HCT116 (cell line): ENCODE data around the gene KRT13.

Experiments used
- CBX3 ChIP-seq: IDR thresholded peaks from 2 replicates; pipeline ENCODE4 v1.6.1; 2012; ENCODE audit warnings: low read depth
- EZH2 ChIP-seq: fragments of 200-600 bp; sonication (generic); IDR thresholded peaks from 2 replicates; pipeline ENCODE4 v1.6.1; 2017; ENCODE audit warnings: antibody characterized with exemption, mixed run types
- FOSL1 ChIP-seq: IDR thresholded peaks from 2 replicates; pipeline ENCODE4 v1.6.1; 2012; ENCODE audit warnings: low read depth
- POLR2A ChIP-seq: IDR thresholded peaks from 2 replicates; pipeline ENCODE4 v1.7.0; 2011; ENCODE audit warnings: borderline replicate concordance; ENCODE audit not compliant: insufficient read depth, insufficient read length; ENCODE audit errors: extremely low read depth
- POLR2AphosphoS5 ChIP-seq: IDR thresholded peaks from 2 replicates; pipeline ENCODE4 v1.6.1; 2011; ENCODE audit warnings: mild to moderate bottlenecking, low read depth, low read length, moderate library complexity
- RAD21 ChIP-seq: IDR thresholded peaks from 2 replicates; pipeline ENCODE4 v1.6.1; 2012; ENCODE audit warnings: low read depth, mild to moderate bottlenecking
- YY1 ChIP-seq: IDR thresholded peaks from 2 replicates; pipeline ENCODE4 v1.6.1; 2011; ENCODE audit warnings: low read length, low read depth, moderate library complexity, mild to moderate bottlenecking; ENCODE audit not compliant: insufficient replicate concordance; ENCODE audit errors: extremely low read depth
- ZBTB33 ChIP-seq: IDR thresholded peaks from 2 replicates; pipeline ENCODE4 v1.6.1; 2011; ENCODE audit warnings: mild to moderate bottlenecking, low read length, moderate library complexity; ENCODE audit not compliant: insufficient replicate concordance; ENCODE audit errors: extremely low read depth
- TF ChIP-seq, protein P1 (sequence below), 3 experiments: fragments of 200-600 bp in 1 of 3; sonication (generic) in 1 of 3; IDR thresholded peaks in 2 of 3; conservative IDR thresholded peaks in 1 of 3; 2 replicates each; pipeline ENCODE4 v1.5.1; 2012 to 2017; ENCODE audit warnings: low read depth in 2 of 3, low read length in 2 of 3, antibody characterized with exemption in 1 of 3, borderline replicate concordance in 1 of 3, control low read depth in 1 of 3, mild to moderate bottlenecking in 1 of 3, mixed read lengths in 1 of 3, mixed run types in 1 of 3, moderate library complexity in 1 of 3; ENCODE audit not compliant: insufficient read depth in 1 of 3

- TF ChIP-seq, protein P1, sequence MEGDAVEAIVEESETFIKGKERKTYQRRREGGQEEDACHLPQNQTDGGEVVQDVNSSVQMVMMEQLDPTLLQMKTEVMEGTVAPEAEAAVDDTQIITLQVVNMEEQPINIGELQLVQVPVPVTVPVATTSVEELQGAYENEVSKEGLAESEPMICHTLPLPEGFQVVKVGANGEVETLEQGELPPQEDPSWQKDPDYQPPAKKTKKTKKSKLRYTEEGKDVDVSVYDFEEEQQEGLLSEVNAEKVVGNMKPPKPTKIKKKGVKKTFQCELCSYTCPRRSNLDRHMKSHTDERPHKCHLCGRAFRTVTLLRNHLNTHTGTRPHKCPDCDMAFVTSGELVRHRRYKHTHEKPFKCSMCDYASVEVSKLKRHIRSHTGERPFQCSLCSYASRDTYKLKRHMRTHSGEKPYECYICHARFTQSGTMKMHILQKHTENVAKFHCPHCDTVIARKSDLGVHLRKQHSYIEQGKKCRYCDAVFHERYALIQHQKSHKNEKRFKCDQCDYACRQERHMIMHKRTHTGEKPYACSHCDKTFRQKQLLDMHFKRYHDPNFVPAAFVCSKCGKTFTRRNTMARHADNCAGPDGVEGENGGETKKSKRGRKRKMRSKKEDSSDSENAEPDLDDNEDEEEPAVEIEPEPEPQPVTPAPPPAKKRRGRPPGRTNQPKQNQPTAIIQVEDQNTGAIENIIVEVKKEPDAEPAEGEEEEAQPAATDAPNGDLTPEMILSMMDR (IDR thresholded peaks at IDR 0.05 in 2 of 3, conservative IDR thresholded peaks at IDR 0.05 in 1 of 3; ENCODE audit: borderline replicate concordance in 1 of 3, insufficient read depth in 1 of 3, low read depth in 2 of 3, low read length in 2 of 3) = no peak
- no peak for TF ChIP-seq POLR2A
- no peak for TF ChIP-seq POLR2AphosphoS5
- TF ChIP-seq FOSL1 = no peak
- TF ChIP-seq ZBTB33 = no peak
- no peak for TF ChIP-seq YY1
- TF ChIP-seq CBX3 = no peak
- no peak for TF ChIP-seq EZH2
- TF ChIP-seq RAD21 = no peak
These were observed 30.0 kb downstream of the KRT13 start for GRCh38 chr17:41475421-41475820.
